CD14-positive monocyte (primary cell): Measurements from ENCODE around the gene SLCO1C1. TPM values are rescaled to one million over a fixed set of nuclear protein-coding genes. Genes with fewer than 3 reads are reported as not detected.

Experiments used
- DNase-seq, 3 donors: peaks; one replicate each; pipeline ENCODE4 v3.0.0-alpha.2; 2011 to 2022
- H2AFZ ChIP-seq: 2 replicates; pipeline ENCODE4 v1.6.0; 2012; ENCODE audit warnings: mild to moderate bottlenecking, low read depth, low read length, inconsistent platforms; ENCODE audit not compliant: insufficient read depth, poor library complexity, severe bottlenecking
- H3K27ac ChIP-seq, 2 donors: 1 replicate in 1 of 2; 2 replicates in 1 of 2; pipeline ENCODE4 v1.5.1; 2012 to 2013; ENCODE audit warnings: low read length in 2 of 2, control low read depth in 1 of 2, inconsistent platforms in 1 of 2, low read depth in 1 of 2, mild to moderate bottlenecking in 1 of 2
- H3K27me3 ChIP-seq, 2 donors: one replicate each; pipeline versions ENCODE4 v1.6.0 to v1.6.1; 2011 to 2013; ENCODE audit warnings: low read length in 2 of 2; ENCODE audit not compliant: control insufficient read depth in 2 of 2, insufficient read depth in 2 of 2
- H3K36me3 ChIP-seq, 2 donors: replicated peaks in 1 of 2; 1 replicate in 1 of 2; 2 replicates in 1 of 2; pipeline versions ENCODE4 v1.5.1 to v1.6.1; 2012 to 2013; ENCODE audit warnings: low read length in 2 of 2, control low read depth in 1 of 2, inconsistent platforms in 1 of 2, mild to moderate bottlenecking in 1 of 2; ENCODE audit not compliant: insufficient read depth in 2 of 2, control insufficient read depth in 1 of 2
- H3K4me1 ChIP-seq, 2 donors: 1 replicate in 1 of 2; 2 replicates in 1 of 2; pipeline versions ENCODE4 v1.5.1 to v1.6.1; 2012 to 2013; ENCODE audit warnings: low read length in 2 of 2, control low read depth in 1 of 2, inconsistent platforms in 1 of 2, mild to moderate bottlenecking in 1 of 2, moderate library complexity in 1 of 2; ENCODE audit not compliant: insufficient read depth in 2 of 2, control insufficient read depth in 1 of 2
- H3K4me2 ChIP-seq: replicated peaks from 2 replicates; pipeline ENCODE3; 2012; ENCODE audit warnings: low read length, moderate library complexity, mild to moderate bottlenecking; ENCODE audit not compliant: poor library complexity, severe bottlenecking; ENCODE audit errors: extremely low read depth
- H3K4me3 ChIP-seq, 3 experiments: fragments of 200-600 bp in 1 of 3; sonication (generic) in 1 of 3; replicated peaks in 1 of 3; 1 replicate in 2 of 3; 2 replicates in 1 of 3; pipeline ENCODE4 v1.5.1; 2011 to 2013; ENCODE audit warnings: low read length in 3 of 3, mild to moderate bottlenecking in 3 of 3, control low read depth in 2 of 3, low read depth in 2 of 3, inconsistent platforms in 1 of 3, moderate library complexity in 1 of 3
- H3K79me2 ChIP-seq: 2 replicates; pipeline ENCODE4 v1.6.0; 2012; ENCODE audit warnings: mild to moderate bottlenecking, control low read depth, inconsistent platforms, low read length, moderate library complexity; ENCODE audit not compliant: insufficient read depth
- H3K9ac ChIP-seq: 2 replicates; pipeline ENCODE4 v1.6.0; 2017; ENCODE audit warnings: low read length, mild to moderate bottlenecking; ENCODE audit not compliant: insufficient read depth, poor library complexity, severe bottlenecking
- H3K9me3 ChIP-seq, 2 donors: replicated peaks in 1 of 2; 1 replicate in 1 of 2; 2 replicates in 1 of 2; pipeline versions ENCODE4 v1.5.1 to v1.6.1; 2012 to 2013; ENCODE audit warnings: low read length in 2 of 2, control low read depth in 1 of 2; ENCODE audit not compliant: control insufficient read depth in 1 of 2, insufficient read depth in 1 of 2
- H4K20me1 ChIP-seq: 2 replicates; pipeline ENCODE4 v1.6.0; 2012; ENCODE audit warnings: mild to moderate bottlenecking, low read length, control low read depth, moderate library complexity; ENCODE audit not compliant: insufficient read depth
- H3K27ac Mint-ChIP-seq, 7 donors: one replicate each; pipeline ENCODE4 v1.8.0; 2020; ENCODE audit warnings: mild to moderate bottlenecking in 7 of 7, mixed read lengths in 7 of 7, moderate library complexity in 6 of 7, inconsistent platforms in 2 of 7
- H3K27me3 Mint-ChIP-seq, 3 donors: one replicate each; pipeline ENCODE4 v1.8.0; 2021 to 2022; ENCODE audit warnings: low read depth in 3 of 3, mild to moderate bottlenecking in 3 of 3, mixed read lengths in 3 of 3, moderate library complexity in 3 of 3, inconsistent platforms in 1 of 3
- H3K36me3 Mint-ChIP-seq, 2 donors: one replicate each; pipeline ENCODE4 v1.8.0; 2020; ENCODE audit warnings: mixed read lengths in 2 of 2, inconsistent platforms in 1 of 2, mild to moderate bottlenecking in 1 of 2
- H3K4me1 Mint-ChIP-seq: one replicate; pipeline ENCODE4 v1.8.0; 2020; ENCODE audit warnings: mild to moderate bottlenecking, mixed read lengths
- H3K4me3 Mint-ChIP-seq, 2 donors: one replicate each; pipeline ENCODE4 v1.8.0; 2020; ENCODE audit warnings: mild to moderate bottlenecking in 2 of 2, mixed read lengths in 2 of 2, moderate library complexity in 1 of 2
- H3K9me3 Mint-ChIP-seq, 7 donors: one replicate each; pipeline ENCODE4 v1.8.0; 2020 to 2022; ENCODE audit warnings: mixed read lengths in 7 of 7, mild to moderate bottlenecking in 6 of 7, moderate library complexity in 6 of 7, inconsistent platforms in 2 of 7
- CTCF ChIP-seq: fragments of 200-600 bp; IDR thresholded peaks from one replicate; pipeline ENCODE4 v1.8.0; 2022; ENCODE audit warnings: antibody characterized with exemption, mild to moderate bottlenecking
- WGBS: methylation state at CpG from one replicate; pipeline ENCODE4 v1.1.5; 2013; ENCODE audit warnings: missing lambda C conversion rate; ENCODE audit not compliant: insufficient coverage; 5-methylcytosine and 5-hydroxymethylcytosine counted together
- intact Hi-C, 2 donors: fragments of 100-400 bp; cut with micrococcal nuclease; formaldehyde crosslinking; loops; one replicate each; pipeline versions ENCODE4 v1.15.0 to v1.15.1; 2023
- polyA minus RNA-seq: library from RNA; depleted of rRNA, polyadenylated mRNA; stranded (reverse); fragments of >200 nt; gene quantifications from 2 replicates; pipeline ENCODE4 v1.2.3, GENCODE V29; 2012
- polyA plus RNA-seq, 3 donors: library from polyadenylated mRNA; depleted of rRNA in 1 of 3; unstranded in 2 of 3; stranded (reverse) in 1 of 3; fragments of 300-500 nt in 2 of 3; fragments of >200 nt in 1 of 3; fragmentation: Illumina TruSeq in 2 of 3; gene quantifications; 1 replicate in 2 of 3; 2 replicates in 1 of 3; pipeline ENCODE4 v1.2.3, GENCODE V29; 2012 to 2021
- total RNA-seq, 12 experiments: library from RNA in 1 of 12; stranded (reverse) in 1 of 12; fragments of 120-200 nt in 1 of 12; gene quantifications; one replicate each; pipeline ENCODE4 v1.2.4 and lab custom pipeline; 2013 to 2026; ENCODE audit warnings: mixed read lengths in 6 of 12, inconsistent platforms in 1 of 12

Gene SLCO1C1
- total RNA-seq (2013), result not detected
- not detected for polyA plus RNA-seq
- not detected in 2 replicates for polyA minus RNA-seq
- 0 to 1.5 (median 0.03) reads per million in 11 experiments for total RNA-seq (lab: John Stamatoyannopoulos, UW)

- Histone ChIP-seq H3K27ac (no peak within 1 kb of the TSS), H3K4me2 (no peak within 1 kb of the TSS), H3K79me2 (no peaks in the 10 kb centered on the region), H3K4me1 (no peaks in the 10 kb centered on the region), H3K4me3 (no peak within 1 kb of the TSS), H3K9ac (no peak within 1 kb of the TSS), H3K9me3 (no peaks in the 10 kb centered on the region), H4K20me1 (no peaks in the 10 kb centered on the region), H2AFZ (no peak within 1 kb of the TSS), H3K36me3 (no peaks in the 10 kb centered on the region), H3K27me3 (no peaks in the 10 kb centered on the region)
- Mint-ChIP-seq H3K27ac (no peak within 1 kb of the TSS), H3K4me1 (no peaks in the 10 kb centered on the region), H3K27me3 (peaks cover 0 to 3% (median 0%) of the 10 kb centered on the region in 3 donors), H3K36me3 (no peaks in the 10 kb centered on the region), H3K9me3 (peaks cover 0 to 2% (median 0%) of the 10 kb centered on the region in 7 donors), H3K4me3 (no peak within 1 kb of the TSS)
- TF ChIP-seq CTCF, result no peak
- WGBS, result 94% methylated on average over 3 of the region's 6 CpGs
- intact Hi-C loops, result no loop called here
- DNase-seq, result no peak
Observed at GRCh38 chr12:20695232-20695631, at the start of gene SLCO1C1. SLCO1C1 (plus strand) TSS chr12:20695332; CDS start chr12:20699577, 4,245 bp downstream.

- H3K27ac Mint-ChIP-seq, result no peak overlapping the region
- Histone ChIP-seq H3K4me1 (no peaks in the 10 kb centered on the region), H3K9ac (no peak overlapping the region), H3K27ac (no peak overlapping the region), H3K9me3 (no peaks in the 10 kb centered on the region), H4K20me1 (no peaks in the 10 kb centered on the region), H3K36me3 (no peaks in the 10 kb centered on the region), H3K4me3 (no peak overlapping the region), H3K27me3 (no peaks in the 10 kb centered on the region), H3K4me2 (no peak overlapping the region), H2AFZ (no peak overlapping the region), H3K79me2 (no peaks in the 10 kb centered on the region)
- no peak overlapping the region for H3K4me3 Mint-ChIP-seq
- peak; percentile 18 for TF ChIP-seq CTCF
- intact Hi-C loops, result no loop called here
- H3K27me3 Mint-ChIP-seq, result peaks cover 0 to 2% (median 2%) of the 10 kb centered on the region in 3 donors
- H3K9me3 Mint-ChIP-seq, result no peaks in the 10 kb centered on the region
- 78% methylated on average over 1 of the region's 3 CpGs for WGBS
- no peaks in the 10 kb centered on the region for H3K36me3 Mint-ChIP-seq
- no peak for DNase-seq
- H3K4me1 Mint-ChIP-seq, result no peaks in the 10 kb centered on the region
Observed at GRCh38 chr12:20646239-20646827, 48.8 kb upstream of the SLCO1C1 start.
